GM18519 (cell line): ENCODE results near the gene PTTG1.

ENCODE experiments used
- ATAC-seq: cut with Tn5 transposase; IDR thresholded peaks from one replicate; pipeline ENCODE4 v1.9.1; 2021; ENCODE audit warnings: mild to moderate bottlenecking, moderate library complexity; ENCODE audit not compliant: unreplicated experiment, low FRiP score

The PTTG1 gene

GRCh38 chr5:160469156-160470144, 47.8 kb downstream of the PTTG1 start:
- no peak for ATAC-seq

GRCh38 chr5:160470437-160471361, 49.0 kb downstream of the PTTG1 start:
- no peak for ATAC-seq

GRCh38 chr5:160471761-160472160, 50.1 kb downstream of the PTTG1 start:
- no peak for ATAC-seq

- ATAC-seq = no peak
These were observed 50.8 kb downstream of the PTTG1 start for GRCh38 chr5:160472482-160472881.

- ATAC-seq = no peak
These were observed 52.0 kb downstream of the PTTG1 start for GRCh38 chr5:160473681-160474080.

GRCh38 chr5:160474084-160474483, 52.4 kb downstream of the PTTG1 start:
- ATAC-seq = no peak

GRCh38 chr5:160475864-160476438, 54.3 kb downstream of the PTTG1 start:
- ATAC-seq = no peak

GRCh38 chr5:160477266-160477970, 55.8 kb downstream of the PTTG1 start:
- ATAC-seq = no peak

GRCh38 chr5:160478163-160478562, 56.5 kb downstream of the PTTG1 start:
- ATAC-seq = no peak
